Right atrium auricular region (tissue), 2 donors: ENCODE data around the gene TRAPPC10. TPM values are rescaled to one million over a fixed set of nuclear protein-coding genes. Genes with fewer than 3 reads are reported as not detected.

Source experiments
- DNase-seq: peaks from one replicate; pipeline ENCODE4 v3.0.0-alpha.2; 2019; ENCODE audit warnings: low spot score
- H3K27ac ChIP-seq, 2 donors: fragments of 200-600 bp; sonication (generic); 1 replicate in 1 of 2; 2 replicates in 1 of 2; pipeline ENCODE4 v1.5.1; 2016 to 2019
- H3K27me3 ChIP-seq, 2 donors: fragments of 200-600 bp; sonication (generic); one replicate each; pipeline versions ENCODE4 v1.5.1 to v1.6.0; 2017 to 2019
- H3K36me3 ChIP-seq: fragments of 200-600 bp; sonication (generic); one replicate; pipeline ENCODE4 v1.5.1; 2016
- H3K4me1 ChIP-seq, 2 donors: fragments of 200-600 bp; sonication (generic); one replicate each; pipeline versions ENCODE4 v1.5.1 to v1.6.0; 2017 to 2019
- H3K4me3 ChIP-seq, 2 donors: fragments of 200-600 bp; sonication (generic); 1 replicate in 1 of 2; 2 replicates in 1 of 2; pipeline ENCODE4 v1.5.1; 2017 to 2019; ENCODE audit warnings: mild to moderate bottlenecking in 1 of 2, moderate library complexity in 1 of 2
- H3K9me3 ChIP-seq, 2 donors: fragments of 200-600 bp; sonication (generic); one replicate each; pipeline ENCODE4 v1.5.1; 2019
- CTCF ChIP-seq, 2 donors: fragments of 200-600 bp; sonication (generic); IDR thresholded peaks; one replicate each; pipeline ENCODE4 v1.5.1; 2019; ENCODE audit warnings: antibody characterized with exemption in 2 of 2
- total RNA-seq, 2 donors: library from RNA; depleted of rRNA; stranded (reverse); fragments of >200 nt; gene quantifications; one replicate each; pipeline ENCODE4 v1.1.0, GENCODE V29; 2016

TRAPPC10 gene
- total RNA-seq, 2 donors from 2014 or later, result 18.2 to 19.7 TPM

GRCh38 chr21:44076316-44076715 is 64.2 kb downstream of the TRAPPC10 start:
- no peak for DNase-seq
- Histone ChIP-seq H3K4me3 (no peak overlapping the region), H3K4me1 (no peaks in the 10 kb centered on the region), H3K27ac (no peak overlapping the region), H3K36me3 (peaks cover 69% of the 10 kb centered on the region), H3K27me3 (no peaks in the 10 kb centered on the region), H3K9me3 (no peaks in the 10 kb centered on the region)
- TF ChIP-seq CTCF (IDR thresholded peaks at IDR 0.05), result no peak

GRCh38 chr21:44078411-44078981 is 66.4 kb downstream of the TRAPPC10 start:
- Histone ChIP-seq H3K4me3 (no peak overlapping the region), H3K27me3 (no peaks in the 10 kb centered on the region), H3K4me1 (peaks cover 0 to under 1% of the 10 kb centered on the region in 2 donors), H3K36me3 (peaks cover 86% of the 10 kb centered on the region), H3K9me3 (no peaks in the 10 kb centered on the region), H3K27ac (no peak overlapping the region)
- TF ChIP-seq CTCF (IDR thresholded peaks at IDR 0.05), result no peak
- no peak for DNase-seq

- peaks cover 90% of the 10 kb centered on the region for H3K36me3 ChIP-seq
- no peak overlapping the region for H3K4me3 ChIP-seq
- H3K27ac ChIP-seq, result no peak overlapping the region
- H3K27me3 ChIP-seq, result no peaks in the 10 kb centered on the region
- DNase-seq, result no peak
- no peak for TF ChIP-seq CTCF (IDR thresholded peaks at IDR 0.05)
- H3K9me3 ChIP-seq, result no peaks in the 10 kb centered on the region
- H3K4me1 ChIP-seq, result peaks cover 0 to 10% of the 10 kb centered on the region in 2 donors
Measured at GRCh38 chr21:44079446-44079845, 67.3 kb downstream of the TRAPPC10 start.

- Histone ChIP-seq H3K27me3 (no peaks in the 10 kb centered on the region), H3K4me1 (peaks cover 0 to 14% of the 10 kb centered on the region in 2 donors), H3K9me3 (no peaks in the 10 kb centered on the region), H3K36me3 (peaks cover 87% of the 10 kb centered on the region), H3K27ac (no peak overlapping the region), H3K4me3 (no peak overlapping the region)
- TF ChIP-seq CTCF (IDR thresholded peaks at IDR 0.05), result no peak
- no peak for DNase-seq
Measured at GRCh38 chr21:44079846-44080245, 67.7 kb downstream of the TRAPPC10 start.

GRCh38 chr21:44082648-44083440 is 70.7 kb downstream of the TRAPPC10 start:
- H3K4me1 ChIP-seq, result peaks cover 0 to 41% of the 10 kb centered on the region in 2 donors
- peaks cover 72% of the 10 kb centered on the region for H3K36me3 ChIP-seq
- H3K27ac ChIP-seq, result peak overlapping the region; percentile 66 to 82
- peak; percentile 50 for DNase-seq
- no peaks in the 10 kb centered on the region for H3K9me3 ChIP-seq
- H3K4me3 ChIP-seq, result no peak overlapping the region
- TF ChIP-seq CTCF (IDR thresholded peaks at IDR 0.05), result no peak
- H3K27me3 ChIP-seq, result no peaks in the 10 kb centered on the region
